ENCODE results near the gene EBF3. TPM values are rescaled to one million over a fixed set of nuclear protein-coding genes. Genes with fewer than 3 reads are reported as not detected.

EBF3 gene
- total and polyA plus RNA-seq, 2 donors (not counting 3 experiments of a cell fraction or from before 2014, with no cell fraction given): 0.92 to 2.7 TPM

- FAIRE-seq (no peak), DNase-seq (ENCODE audit: low read depth, low spot score) (no peak)
- intact Hi-C loops (cut with micrococcal nuclease) (no loop called here), dilution Hi-C loops (cut with MboI; ENCODE audit: extremely low pct_ligation_motif_present, low sequenced_read_pairs) (no loop called here)
- Histone ChIP-seq H3K9me3 (replicated peaks; ENCODE audit: control insufficient read depth, insufficient read depth, low read length) (no peaks in the 10 kb centered on the region), H3K79me2 (ENCODE audit: control insufficient read depth, insufficient read depth, low read length) (no peaks in the 10 kb centered on the region), H3K27me3 (ENCODE audit: control insufficient read depth in 2 of 2, insufficient read depth in 2 of 2, low read length in 2 of 2) (no peaks in the 10 kb centered on the region), H3K9ac (replicated peaks; ENCODE audit: extremely low read depth, insufficient read depth, low read length) (no peak overlapping the region), H3K36me3 (ENCODE audit: control insufficient read depth in 2 of 2, extremely low read depth in 1 of 2, insufficient read depth in 2 of 2, low read length in 2 of 2) (no peaks in the 10 kb centered on the region), H3K4me2 (ENCODE audit: insufficient read depth, low read length) (no peak overlapping the region), H4K20me1 (replicated peaks; ENCODE audit: control insufficient read depth, extremely low read depth, insufficient read depth, low read length) (no peaks in the 10 kb centered on the region), H3K27ac (ENCODE audit: insufficient read depth, low read depth, low read length) (no peak overlapping the region), H2AFZ (ENCODE audit: low read depth, low read length) (no peak overlapping the region), H3K9me1 (replicated peaks; ENCODE audit: control insufficient read depth, extremely low read depth, insufficient read depth, low read length) (no peaks in the 10 kb centered on the region), H3K4me3 (replicated peaks in 1 of 3; ENCODE audit: insufficient read depth in 1 of 3, low read depth in 1 of 3, low read length in 3 of 3) (no peak overlapping the region), H3K4me1 (ENCODE audit: control insufficient read depth, extremely low read depth, insufficient read depth, low read length) (no peaks in the 10 kb centered on the region)
- ChIA-PET POLR2A (no interaction called here), CTCF (no interaction called here)
- no peak for TF ChIP-seq POLR2A (IDR thresholded peaks at IDR 0.05; ENCODE audit: low read depth, low read length)
- BruUV-seq (replicated peaks): no TSS peak
Measured at GRCh38 chr10:129881641-129882040, 82.4 kb downstream of the EBF3 start.

- Histone ChIP-seq H3K27ac (ENCODE audit: insufficient read depth, low read depth, low read length) (no peak overlapping the region), H3K4me3 (replicated peaks in 1 of 3; ENCODE audit: insufficient read depth in 1 of 3, low read depth in 1 of 3, low read length in 3 of 3) (no peak overlapping the region), H3K9ac (replicated peaks; ENCODE audit: extremely low read depth, insufficient read depth, low read length) (no peak overlapping the region), H3K4me1 (ENCODE audit: control insufficient read depth, extremely low read depth, insufficient read depth, low read length) (no peaks in the 10 kb centered on the region), H3K4me2 (ENCODE audit: insufficient read depth, low read length) (no peak overlapping the region), H2AFZ (ENCODE audit: low read depth, low read length) (no peak overlapping the region), H3K36me3 (ENCODE audit: control insufficient read depth in 2 of 2, extremely low read depth in 1 of 2, insufficient read depth in 2 of 2, low read length in 2 of 2) (no peaks in the 10 kb centered on the region), H3K27me3 (ENCODE audit: control insufficient read depth in 2 of 2, insufficient read depth in 2 of 2, low read length in 2 of 2) (no peaks in the 10 kb centered on the region), H3K79me2 (ENCODE audit: control insufficient read depth, insufficient read depth, low read length) (no peaks in the 10 kb centered on the region), H3K9me1 (replicated peaks; ENCODE audit: control insufficient read depth, extremely low read depth, insufficient read depth, low read length) (no peaks in the 10 kb centered on the region), H4K20me1 (replicated peaks; ENCODE audit: control insufficient read depth, extremely low read depth, insufficient read depth, low read length) (no peaks in the 10 kb centered on the region), H3K9me3 (replicated peaks; ENCODE audit: control insufficient read depth, insufficient read depth, low read length) (no peaks in the 10 kb centered on the region)
- dilution Hi-C loops (cut with MboI; ENCODE audit: extremely low pct_ligation_motif_present, low sequenced_read_pairs) (no loop called here), intact Hi-C loops (cut with micrococcal nuclease) (no loop called here)
- BruUV-seq (replicated peaks): no TSS peak
- DNase-seq (ENCODE audit: low read depth, low spot score) (no peak), FAIRE-seq (no peak)
- POLR2A ChIA-PET: no interaction called here
- TF ChIP-seq EZH2 (IDR thresholded peaks at IDR 0.05; ENCODE audit: borderline replicate concordance, low read depth, low read length, severe bottlenecking): no peak
- no peak for TF ChIP-seq JUN (IDR thresholded peaks at IDR 0.05; ENCODE audit: borderline replicate concordance, insufficient read depth, insufficient read length, low read depth)
- no peak for TF ChIP-seq GATA2 (IDR thresholded peaks at IDR 0.05; ENCODE audit: insufficient read depth, insufficient read length, low read depth, low read length)
- TF ChIP-seq CTCF (IDR thresholded peaks at IDR 0.05; ENCODE audit: extremely low read depth in 1 of 2, insufficient read depth in 1 of 2, low read depth in 1 of 2, low read length in 2 of 2): no peak
- TF ChIP-seq POLR2AphosphoS5 (IDR thresholded peaks at IDR 0.05; ENCODE audit: insufficient read depth, low read depth, low read length): no peak
- no peak for TF ChIP-seq FOS (IDR thresholded peaks at IDR 0.05; ENCODE audit: borderline replicate concordance, insufficient read depth, low read length)
- TF ChIP-seq MAX (IDR thresholded peaks at IDR 0.05; ENCODE audit: insufficient read depth, insufficient read length): no peak
- no peak for TF ChIP-seq MYC (IDR thresholded peaks at IDR 0.05; ENCODE audit: low read depth, low read length)
- TF ChIP-seq POLR2A (IDR thresholded peaks at IDR 0.05; ENCODE audit: low read depth, low read length): no peak
- CTCF ChIA-PET: no interaction called here
Measured at GRCh38 chr10:129880191-129880870, 83.7 kb downstream of the EBF3 start.
